Measurements from ENCODE around the gene GRK2.

- no peak for TF ChIP-seq POLR2A (IDR thresholded peaks at IDR 0.05)
- TF ChIP-seq, protein P1, sequence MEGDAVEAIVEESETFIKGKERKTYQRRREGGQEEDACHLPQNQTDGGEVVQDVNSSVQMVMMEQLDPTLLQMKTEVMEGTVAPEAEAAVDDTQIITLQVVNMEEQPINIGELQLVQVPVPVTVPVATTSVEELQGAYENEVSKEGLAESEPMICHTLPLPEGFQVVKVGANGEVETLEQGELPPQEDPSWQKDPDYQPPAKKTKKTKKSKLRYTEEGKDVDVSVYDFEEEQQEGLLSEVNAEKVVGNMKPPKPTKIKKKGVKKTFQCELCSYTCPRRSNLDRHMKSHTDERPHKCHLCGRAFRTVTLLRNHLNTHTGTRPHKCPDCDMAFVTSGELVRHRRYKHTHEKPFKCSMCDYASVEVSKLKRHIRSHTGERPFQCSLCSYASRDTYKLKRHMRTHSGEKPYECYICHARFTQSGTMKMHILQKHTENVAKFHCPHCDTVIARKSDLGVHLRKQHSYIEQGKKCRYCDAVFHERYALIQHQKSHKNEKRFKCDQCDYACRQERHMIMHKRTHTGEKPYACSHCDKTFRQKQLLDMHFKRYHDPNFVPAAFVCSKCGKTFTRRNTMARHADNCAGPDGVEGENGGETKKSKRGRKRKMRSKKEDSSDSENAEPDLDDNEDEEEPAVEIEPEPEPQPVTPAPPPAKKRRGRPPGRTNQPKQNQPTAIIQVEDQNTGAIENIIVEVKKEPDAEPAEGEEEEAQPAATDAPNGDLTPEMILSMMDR (IDR thresholded peaks at IDR 0.05) = no peak
These were observed 28.7 kb upstream of the GRK2 start for GRCh38 chr11:67237574-67237973.

All from testis (tissue), 2 donors.